ENCODE data around the gene EIF2B5.

GRCh38 chr3:184178521-184179138 is 43.5 kb downstream of the EIF2B5 start:
- no peak for TF ChIP-seq POLR2A (IDR thresholded peaks at IDR 0.05)
- TF ChIP-seq CTCF (IDR thresholded peaks at IDR 0.05), result no peak

Measured in testis (tissue), 2 donors.